Measurements from ENCODE around the gene SFMBT2. TPM values are rescaled to one million over a fixed set of nuclear protein-coding genes. Genes with fewer than 3 reads are reported as not detected.

The SFMBT2 gene
- total RNA-seq, 1 donor from 2014 or later, result 2.7 TPM

GRCh38 chr10:7441403-7442147 is 30.7 kb upstream of the SFMBT2 start:
- H3K27me3 Mint-ChIP-seq (ENCODE audit: unreplicated experiment), result no peaks in the 10 kb centered on the region
- no peaks in the 10 kb centered on the region for H3K9me3 Mint-ChIP-seq (ENCODE audit: unreplicated experiment)
- no peaks in the 10 kb centered on the region for H3K4me1 Mint-ChIP-seq (ENCODE audit: unreplicated experiment)
- no peak overlapping the region for H3K27ac Mint-ChIP-seq (ENCODE audit: unreplicated experiment)
- no peaks in the 10 kb centered on the region for H3K36me3 Mint-ChIP-seq (ENCODE audit: unreplicated experiment)
- DNase-seq (ENCODE audit: extremely low spot score, unreplicated experiment), result no peak
- H3K4me3 Mint-ChIP-seq (ENCODE audit: unreplicated experiment), result no peak overlapping the region
- TF ChIP-seq CTCF (IDR thresholded peaks at IDR 0.05), result no peak

- Mint-ChIP-seq H3K4me1 (ENCODE audit: unreplicated experiment) (no peaks in the 10 kb centered on the region), H3K9me3 (ENCODE audit: unreplicated experiment) (no peaks in the 10 kb centered on the region), H3K27ac (ENCODE audit: unreplicated experiment) (no peak overlapping the region), H3K4me3 (ENCODE audit: unreplicated experiment) (no peak overlapping the region), H3K27me3 (ENCODE audit: unreplicated experiment) (no peaks in the 10 kb centered on the region), H3K36me3 (ENCODE audit: unreplicated experiment) (no peaks in the 10 kb centered on the region)
- TF ChIP-seq CTCF (IDR thresholded peaks at IDR 0.05), result no peak
- no peak for DNase-seq (ENCODE audit: extremely low spot score, unreplicated experiment)
Measured at GRCh38 chr10:7439696-7440095, 28.9 kb upstream of the SFMBT2 start.

- peaks cover 7% of the 10 kb centered on the region for H3K27me3 Mint-ChIP-seq (ENCODE audit: unreplicated experiment)
- no peak for DNase-seq (ENCODE audit: extremely low spot score, unreplicated experiment)
Measured at GRCh38 chr10:7438196-7438986, 27.6 kb upstream of the SFMBT2 start.

GRCh38 chr10:7436490-7437100 is 25.8 kb upstream of the SFMBT2 start:
- Mint-ChIP-seq H3K27me3 (ENCODE audit: unreplicated experiment) (peaks cover 12% of the 10 kb centered on the region), H3K4me3 (ENCODE audit: unreplicated experiment) (no peak overlapping the region), H3K27ac (ENCODE audit: unreplicated experiment) (no peak overlapping the region), H3K9me3 (ENCODE audit: unreplicated experiment) (no peaks in the 10 kb centered on the region), H3K4me1 (ENCODE audit: unreplicated experiment) (no peaks in the 10 kb centered on the region), H3K36me3 (ENCODE audit: unreplicated experiment) (no peaks in the 10 kb centered on the region)
- no peak for TF ChIP-seq CTCF (IDR thresholded peaks at IDR 0.05)
- DNase-seq (ENCODE audit: extremely low spot score, unreplicated experiment), result no peak

More at GRCh38 chr10:7438196-7438986, 27.6 kb upstream of the SFMBT2 start:
- H3K27ac Mint-ChIP-seq (ENCODE audit: unreplicated experiment), result no peak overlapping the region
- TF ChIP-seq CTCF (IDR thresholded peaks at IDR 0.05), result no peak
- H3K36me3 Mint-ChIP-seq (ENCODE audit: unreplicated experiment), result no peaks in the 10 kb centered on the region
- H3K9me3 Mint-ChIP-seq (ENCODE audit: unreplicated experiment), result no peaks in the 10 kb centered on the region
- H3K4me1 Mint-ChIP-seq (ENCODE audit: unreplicated experiment), result no peaks in the 10 kb centered on the region
- no peak overlapping the region for H3K4me3 Mint-ChIP-seq (ENCODE audit: unreplicated experiment)

GRCh38 chr10:7435674-7436073 is 24.8 kb upstream of the SFMBT2 start:
- TF ChIP-seq CTCF (IDR thresholded peaks at IDR 0.05), result no peak
- Mint-ChIP-seq H3K27me3 (ENCODE audit: unreplicated experiment) (peaks cover 12% of the 10 kb centered on the region), H3K4me1 (ENCODE audit: unreplicated experiment) (no peaks in the 10 kb centered on the region), H3K9me3 (ENCODE audit: unreplicated experiment) (no peaks in the 10 kb centered on the region), H3K4me3 (ENCODE audit: unreplicated experiment) (no peak overlapping the region), H3K36me3 (ENCODE audit: unreplicated experiment) (no peaks in the 10 kb centered on the region), H3K27ac (ENCODE audit: unreplicated experiment) (no peak overlapping the region)
- DNase-seq (ENCODE audit: extremely low spot score, unreplicated experiment), result no peak
